ENCODE results near the gene EDC3.

- no peak for TF ChIP-seq POLR2A (IDR thresholded peaks at IDR 0.05)
- no peak for TF ChIP-seq CTCF (IDR thresholded peaks at IDR 0.05)
Observed at GRCh38 chr15:74612677-74613076, 83.1 kb downstream of the EDC3 start.

All from heart left ventricle (tissue), 13 donors.